IPS DF 4.7 (cell line): Measurements from ENCODE around the gene GET3.
"Not testable (repeated sequence)": the region's sequence is repeated elsewhere in the genome, so short reads cannot be mapped to it uniquely, and the experiment has no call there.

Experiments
- DNase-seq: peaks from one replicate; pipeline ENCODE4 v3.0.0-alpha.2; 2013; ENCODE audit warnings: low spot score; ENCODE audit errors: extremely low read depth

GET3 gene

DNA sequence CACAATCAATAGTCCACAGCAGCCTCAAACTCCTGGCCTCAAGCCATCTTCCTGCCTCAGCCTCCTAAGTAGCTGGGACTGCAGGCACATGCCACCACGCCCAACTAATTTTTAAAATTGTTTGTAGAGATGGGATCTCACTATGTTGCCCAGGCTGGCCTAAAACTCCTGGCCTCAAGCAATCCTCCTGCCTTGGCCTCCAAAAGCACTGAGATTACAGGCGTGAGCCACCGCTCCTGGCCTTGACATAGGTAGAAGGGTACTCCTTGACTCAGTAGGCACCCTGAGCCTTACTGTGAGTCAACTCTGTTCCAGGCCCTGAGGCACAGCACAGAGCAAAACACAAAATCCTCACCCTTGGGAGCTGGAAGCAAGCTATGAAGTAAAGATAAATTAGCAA, 21.4 kb upstream of the GET3 start:
- no peak for DNase-seq

DNA sequence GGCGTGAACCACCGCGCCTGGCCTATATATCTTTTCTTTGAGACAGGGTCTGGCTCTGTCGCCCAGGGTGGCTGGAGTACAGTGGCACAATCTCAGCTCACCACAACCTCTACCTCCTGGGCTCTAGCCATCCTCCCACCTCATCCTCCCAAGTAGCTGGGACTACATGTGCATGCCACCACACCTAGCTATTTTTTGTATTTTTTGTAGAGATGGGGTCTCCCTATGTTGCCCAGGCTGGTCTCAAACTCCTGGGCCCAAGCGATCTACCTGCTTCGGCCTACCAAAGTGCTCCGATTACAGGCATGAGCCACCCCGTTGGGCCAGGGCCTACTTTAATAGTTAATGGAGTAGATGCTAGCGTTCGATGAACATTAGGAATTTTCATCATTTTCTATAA, 17.0 kb upstream of the GET3 start:
- DNase-seq = no peak

DNA sequence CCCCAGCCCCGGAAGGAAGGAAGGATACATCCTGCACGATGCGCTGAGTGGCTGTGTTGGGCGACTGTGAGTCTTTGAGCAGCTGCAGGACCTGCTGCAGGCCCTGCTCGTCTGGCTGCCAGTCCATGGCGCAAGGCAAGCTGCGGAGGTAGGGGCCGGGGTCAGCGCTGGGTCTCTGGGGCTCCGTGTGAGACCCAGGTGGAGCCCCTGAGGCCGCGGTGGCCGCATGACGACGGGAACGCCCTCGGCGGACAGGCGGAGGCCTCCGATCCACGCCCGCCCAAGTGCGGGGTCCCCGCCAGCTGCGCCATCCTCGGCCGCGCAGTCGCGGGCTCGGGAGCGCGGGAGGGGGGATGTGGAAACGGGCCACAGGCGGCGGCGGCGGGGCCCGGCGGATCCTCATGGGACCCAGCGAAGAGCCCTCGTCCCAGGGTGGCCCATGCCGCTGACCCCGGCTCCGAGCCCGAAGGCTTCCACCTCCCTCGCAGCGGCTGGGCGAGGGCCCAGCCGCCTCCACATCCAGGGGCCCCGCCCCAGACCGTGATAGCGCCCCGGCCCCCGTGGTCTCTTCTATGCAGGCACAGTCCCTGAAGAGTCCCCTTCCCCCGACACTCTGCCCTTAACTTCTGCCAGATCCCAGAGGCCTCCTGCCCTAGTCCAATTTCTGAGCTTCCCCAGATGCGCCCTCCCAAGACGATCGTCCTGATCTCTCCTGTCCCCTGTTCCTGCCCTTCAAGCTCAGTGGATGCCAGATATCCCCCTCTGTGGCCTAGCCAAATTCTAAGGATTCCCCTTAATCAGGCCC, 16.2 kb upstream of the GET3 start:
- no peak for DNase-seq

DNA sequence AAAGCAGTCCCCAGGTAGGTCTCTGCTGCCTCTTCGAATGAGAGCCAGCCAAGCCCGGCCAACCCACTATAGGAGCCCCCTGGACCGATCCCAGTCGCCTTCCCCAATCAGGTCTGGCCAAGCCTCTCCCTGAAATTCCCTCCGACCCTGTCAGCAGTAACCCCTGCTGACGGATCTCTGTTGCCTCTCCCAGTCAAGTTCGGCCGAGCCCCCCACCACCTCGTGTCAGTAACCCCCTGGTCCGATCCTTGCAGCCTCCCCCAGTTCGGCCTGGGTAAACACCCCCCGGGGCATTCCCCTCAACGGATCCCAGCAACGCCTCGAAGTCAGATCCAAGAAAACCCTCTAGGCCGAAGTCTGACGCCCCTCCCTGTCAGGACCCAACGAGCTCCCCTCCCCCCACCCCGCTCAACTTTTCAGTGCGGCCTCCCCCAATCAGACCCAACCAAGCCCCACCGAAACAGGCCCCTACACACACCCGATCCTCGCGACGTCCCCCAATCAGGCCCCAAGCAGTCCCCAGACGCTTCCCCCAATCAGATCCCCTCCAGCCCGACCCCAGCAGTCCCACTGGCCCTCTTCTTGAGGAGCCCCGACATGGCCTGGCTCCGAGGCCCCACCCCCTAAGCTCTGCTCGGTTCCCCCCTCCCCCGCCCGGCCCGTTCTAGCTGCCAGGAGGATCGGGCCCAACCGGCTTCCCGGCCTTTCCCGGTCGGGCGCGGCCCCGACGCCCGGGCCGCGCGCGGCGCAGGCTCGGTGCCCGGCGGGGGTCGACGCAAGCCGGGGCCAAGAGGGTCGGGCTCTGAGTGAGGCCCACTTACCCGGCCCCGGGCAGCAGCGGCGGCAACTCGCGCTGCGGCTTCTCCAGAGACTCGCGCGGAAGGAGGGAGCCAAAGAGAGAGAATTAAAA, 15.4 kb upstream of the GET3 start:
- no peak for DNase-seq

DNA sequence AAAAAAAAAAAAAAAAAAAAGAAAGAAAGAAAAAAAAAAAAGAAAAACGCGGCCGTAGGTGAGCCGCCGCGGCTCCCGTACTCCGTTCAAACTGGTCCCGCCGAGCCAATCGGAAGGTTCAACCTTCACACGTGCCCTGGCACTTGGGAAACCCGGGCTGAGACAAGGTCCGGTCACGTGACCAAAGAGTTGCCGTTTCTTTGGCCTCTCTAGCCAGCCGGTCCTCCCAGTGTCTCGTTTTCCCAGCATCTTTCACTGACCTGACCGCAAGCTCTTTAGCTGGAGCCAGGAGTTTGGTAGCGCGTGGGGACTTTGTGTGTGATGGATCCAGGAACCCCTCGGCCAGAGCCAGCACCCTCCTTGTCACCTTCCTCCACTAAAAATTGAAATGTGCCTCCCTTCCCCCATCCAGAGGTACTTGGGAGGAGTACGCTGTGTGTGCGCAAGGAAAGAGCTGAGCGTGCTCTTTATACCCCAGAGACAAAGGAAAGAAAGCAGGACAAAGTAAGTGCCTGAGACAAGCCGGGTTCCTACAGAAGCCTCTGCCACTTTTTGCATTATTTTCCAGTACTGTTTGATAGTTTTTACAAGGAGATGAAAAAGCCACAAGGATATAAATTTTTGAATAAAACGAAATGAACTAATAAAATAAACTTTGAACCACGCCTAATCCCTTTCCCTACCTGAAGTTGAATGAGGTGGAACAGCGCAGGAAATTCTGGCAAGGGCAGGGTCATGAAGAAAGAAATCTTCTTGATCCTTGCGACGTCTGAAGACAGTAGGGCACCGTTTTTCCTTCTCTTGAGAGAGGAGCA, 14.5 kb upstream of the GET3 start:
- no peak for DNase-seq

DNA sequence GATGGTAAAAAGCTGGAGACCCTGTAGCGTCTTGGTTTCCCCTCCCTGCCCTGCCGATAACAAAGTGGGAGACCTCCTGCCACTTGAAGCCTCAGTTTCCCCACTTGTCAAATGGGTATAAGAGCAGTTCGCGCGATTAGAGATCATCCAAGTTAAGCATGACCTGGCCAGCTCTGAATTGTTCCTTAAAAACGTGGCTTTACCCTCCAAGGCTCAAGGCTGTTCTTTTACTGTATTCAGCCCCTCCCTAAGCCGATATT, 14.0 kb upstream of the GET3 start:
- no peak for DNase-seq

DNA sequence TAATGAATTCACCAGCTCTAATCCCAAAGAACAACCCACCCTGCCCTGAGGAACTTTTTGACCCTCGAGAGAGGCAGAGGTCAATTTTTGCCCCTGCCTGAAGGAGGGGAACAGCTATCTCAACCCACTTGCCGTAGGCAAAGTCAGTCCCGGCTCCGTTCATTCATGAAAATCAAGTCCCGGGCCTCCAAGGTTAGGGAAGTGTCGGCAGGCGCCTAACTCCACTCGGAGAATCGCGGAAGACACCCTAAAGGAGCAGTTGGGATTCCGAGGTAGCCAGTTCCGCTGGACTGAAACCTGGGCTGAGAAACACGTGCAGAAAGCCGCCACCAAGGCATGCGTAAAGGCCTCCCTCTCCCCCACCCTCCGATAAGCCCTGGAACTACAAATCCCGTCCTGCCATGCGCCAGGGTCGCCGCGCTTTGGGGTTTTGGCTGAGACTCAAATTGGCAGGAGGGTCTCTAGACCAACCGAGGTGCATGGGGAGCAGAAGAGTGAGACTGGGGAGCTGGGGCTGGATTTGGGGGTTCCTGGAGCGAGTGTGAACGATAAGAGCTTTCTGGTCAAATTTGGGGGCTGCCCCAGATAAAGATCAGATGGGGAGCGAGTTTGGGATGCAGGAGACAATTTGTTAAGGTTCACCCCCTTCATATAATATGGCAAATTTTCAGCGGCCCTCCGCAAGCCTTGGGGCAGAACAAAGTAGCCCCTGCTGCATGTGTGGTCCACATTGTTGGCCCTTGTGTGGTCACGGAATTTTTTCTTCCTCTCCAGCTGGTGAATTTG, 13.5 kb upstream of the GET3 start, which contains the start of gene TNPO2:
TNPO2 (minus strand) TSS at position 292 of the 786 bp plus-strand sequence. CDS start 2,955 bp downstream, outside the sequence.
- no peak for DNase-seq

DNA sequence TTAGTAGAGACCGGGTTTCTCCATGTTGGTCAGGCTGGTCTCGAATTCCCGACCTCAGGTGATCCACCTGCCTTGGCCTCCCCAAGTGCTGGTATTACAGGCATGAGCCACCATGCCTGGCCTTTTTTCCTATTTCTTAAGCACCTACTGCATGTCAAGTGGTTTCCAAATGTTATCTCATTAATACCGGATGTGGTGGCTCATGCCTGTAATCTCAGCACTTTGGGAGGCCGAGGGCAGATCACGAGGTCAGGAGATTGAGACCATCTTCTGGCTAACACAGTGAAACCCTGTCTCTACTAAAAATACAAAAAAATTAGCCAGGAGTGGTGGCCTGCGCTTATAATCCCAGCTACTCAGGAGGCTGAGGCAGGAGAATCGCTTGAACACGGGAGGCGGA, 11.7 kb upstream of the GET3 start:
- DNase-seq = not testable (repeated sequence)

DNA sequence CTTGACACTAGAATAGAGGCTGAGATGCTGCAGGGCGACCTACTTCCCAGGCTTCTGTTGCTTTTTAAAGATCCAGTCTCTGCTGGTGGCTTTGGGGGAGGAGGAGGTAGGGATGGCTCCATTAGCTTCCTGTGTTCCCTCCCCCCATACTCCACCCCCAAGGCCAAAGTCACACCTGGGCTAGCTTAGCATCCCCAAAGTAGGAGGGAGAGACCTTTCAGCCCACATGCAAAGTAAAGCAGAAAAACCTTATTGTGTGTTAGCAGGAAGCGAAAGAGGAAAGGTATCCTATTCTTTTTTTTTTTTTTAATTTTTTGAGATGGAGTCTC, 10.3 kb upstream of the GET3 start:
- DNase-seq = no peak

DNA sequence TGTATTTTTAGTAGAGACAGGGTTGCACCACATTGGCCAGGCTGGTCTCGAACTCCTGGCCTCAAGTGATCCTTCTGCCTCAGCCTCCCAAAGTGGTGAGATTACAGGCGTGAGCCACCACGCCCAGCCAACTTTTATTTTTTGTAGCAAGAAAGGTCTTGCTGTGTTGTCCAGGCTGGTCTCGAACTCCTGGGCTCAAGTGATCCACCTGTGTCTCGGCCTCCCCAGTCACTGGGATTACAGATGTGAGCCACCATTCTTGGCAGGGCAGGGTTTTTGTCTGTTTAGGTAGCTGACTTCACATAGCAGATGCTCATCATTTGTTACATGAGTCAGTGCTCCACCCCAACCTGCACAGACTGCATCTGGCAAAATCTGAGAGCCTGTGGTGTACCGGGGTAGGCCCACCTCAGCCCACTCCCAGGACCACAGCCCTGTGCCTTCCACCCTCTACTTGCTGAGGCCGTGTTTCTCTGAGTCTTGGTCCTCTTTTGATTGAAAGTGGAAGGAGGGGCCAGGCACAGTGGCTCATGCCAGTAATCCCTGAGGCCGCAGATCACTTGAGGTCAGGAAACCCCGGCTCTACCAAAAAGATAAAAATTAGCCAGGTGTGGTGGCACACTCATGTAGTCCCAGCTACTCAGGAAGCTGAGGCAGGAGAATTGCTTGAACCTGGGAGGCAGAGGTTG, 9.4 kb upstream of the GET3 start:
- no peak for DNase-seq

DNA sequence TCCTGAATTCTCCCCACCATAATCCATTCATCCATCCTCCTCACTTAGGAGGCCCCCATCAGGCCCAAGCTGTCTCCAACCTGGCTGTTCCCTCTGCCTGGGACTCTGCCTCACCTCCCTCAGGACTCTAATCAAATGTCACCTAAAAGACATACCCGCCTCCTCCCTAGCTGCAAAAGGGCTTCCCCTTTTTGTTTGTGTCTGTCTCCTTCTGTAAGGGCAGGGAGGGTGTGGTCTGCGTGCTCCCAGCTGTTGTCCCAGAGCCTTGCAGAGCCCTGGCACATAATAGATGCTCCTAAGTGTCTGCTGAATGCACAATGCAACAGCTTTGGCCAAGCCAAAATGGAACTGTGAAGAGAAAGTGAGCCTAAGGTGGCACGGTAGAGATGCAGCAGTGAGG, 7.2 kb upstream of the GET3 start:
- no peak for DNase-seq

DNA sequence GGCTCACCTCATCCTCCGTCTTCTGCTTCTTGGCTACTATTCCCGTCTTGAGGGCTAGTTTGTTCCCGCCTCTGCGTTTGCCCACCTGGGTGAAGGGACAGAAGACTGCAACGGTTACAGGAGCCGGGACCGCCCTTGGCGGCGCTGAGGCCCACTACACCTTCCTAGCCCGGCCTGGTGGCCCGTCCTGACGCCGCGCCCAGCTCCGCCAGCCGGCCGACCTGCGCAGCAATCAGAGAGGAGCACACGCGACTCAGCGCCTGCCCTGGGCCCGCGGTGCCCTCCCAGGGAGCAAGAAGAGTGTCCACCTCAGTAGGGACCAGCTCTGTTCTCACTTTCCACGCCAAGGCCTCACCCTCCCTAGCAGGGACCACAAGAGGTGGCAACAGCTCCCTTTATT, 6.0 kb upstream of the GET3 start:
- DNase-seq = no peak

DNA sequence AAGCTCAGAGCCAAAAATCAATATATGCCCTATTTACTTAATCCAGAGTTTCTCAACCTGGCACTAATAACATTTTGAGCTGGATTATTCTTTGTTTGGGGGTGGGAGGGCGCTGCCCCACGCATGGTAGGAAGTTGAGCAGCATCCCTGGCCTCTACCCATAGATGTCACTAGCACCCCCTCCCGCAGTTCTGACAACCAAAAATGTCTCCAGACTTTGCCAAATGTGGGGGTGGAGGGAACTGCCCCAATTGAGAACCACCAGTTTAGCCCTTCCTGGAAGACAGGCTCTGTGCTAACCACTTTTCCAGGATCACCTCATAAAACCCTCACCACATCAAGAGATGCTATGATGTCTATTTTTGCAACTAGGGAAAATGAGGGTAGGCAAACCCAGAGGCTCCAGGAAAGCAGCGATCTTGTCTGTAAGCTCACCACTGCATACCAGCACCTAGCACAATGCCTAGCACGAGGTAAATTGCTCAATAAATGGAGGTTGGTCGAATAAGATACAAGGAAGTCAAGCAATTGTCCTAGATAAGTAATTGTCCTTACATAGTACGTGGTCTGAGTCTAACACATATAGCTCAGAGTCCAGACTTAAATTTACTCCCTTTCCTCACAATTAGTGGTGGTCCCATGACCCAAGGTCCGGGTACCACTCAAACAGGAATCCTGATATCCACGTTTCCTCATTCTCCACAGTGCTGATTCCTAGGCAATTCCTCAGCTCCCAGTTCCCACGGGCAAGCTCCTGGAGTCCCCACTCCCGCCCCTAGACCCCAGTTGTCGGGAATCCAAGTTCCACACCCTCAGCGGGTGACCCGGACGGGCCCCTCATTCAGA, 3.7 kb upstream of the GET3 start:
- no peak for DNase-seq

DNA sequence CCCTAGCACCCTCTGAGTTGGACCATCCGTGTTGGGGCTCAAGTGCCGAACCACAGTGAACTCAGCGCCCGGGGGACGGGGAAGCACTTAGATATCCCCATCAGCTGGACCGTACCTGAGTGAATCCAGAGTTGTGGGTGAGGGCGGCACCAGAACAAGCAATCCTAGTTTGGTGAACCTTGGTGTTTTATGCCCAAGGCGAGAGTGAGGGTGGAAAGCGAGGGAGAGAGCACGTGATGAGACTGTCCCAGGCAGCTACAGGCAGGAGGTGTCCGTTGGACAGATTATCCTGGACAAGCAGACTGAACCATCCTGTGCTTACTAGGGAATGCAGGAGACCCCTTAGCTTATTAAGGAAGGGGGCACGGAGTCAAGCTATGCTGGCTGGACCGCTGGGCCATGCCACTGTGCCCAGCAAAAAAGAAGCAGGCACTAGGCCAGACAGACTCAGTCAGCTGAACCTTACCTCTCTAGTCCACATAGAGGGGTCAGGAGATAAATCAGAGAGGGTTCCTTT, 596 bp downstream of the GET3 start:
- no peak for DNase-seq

DNA sequence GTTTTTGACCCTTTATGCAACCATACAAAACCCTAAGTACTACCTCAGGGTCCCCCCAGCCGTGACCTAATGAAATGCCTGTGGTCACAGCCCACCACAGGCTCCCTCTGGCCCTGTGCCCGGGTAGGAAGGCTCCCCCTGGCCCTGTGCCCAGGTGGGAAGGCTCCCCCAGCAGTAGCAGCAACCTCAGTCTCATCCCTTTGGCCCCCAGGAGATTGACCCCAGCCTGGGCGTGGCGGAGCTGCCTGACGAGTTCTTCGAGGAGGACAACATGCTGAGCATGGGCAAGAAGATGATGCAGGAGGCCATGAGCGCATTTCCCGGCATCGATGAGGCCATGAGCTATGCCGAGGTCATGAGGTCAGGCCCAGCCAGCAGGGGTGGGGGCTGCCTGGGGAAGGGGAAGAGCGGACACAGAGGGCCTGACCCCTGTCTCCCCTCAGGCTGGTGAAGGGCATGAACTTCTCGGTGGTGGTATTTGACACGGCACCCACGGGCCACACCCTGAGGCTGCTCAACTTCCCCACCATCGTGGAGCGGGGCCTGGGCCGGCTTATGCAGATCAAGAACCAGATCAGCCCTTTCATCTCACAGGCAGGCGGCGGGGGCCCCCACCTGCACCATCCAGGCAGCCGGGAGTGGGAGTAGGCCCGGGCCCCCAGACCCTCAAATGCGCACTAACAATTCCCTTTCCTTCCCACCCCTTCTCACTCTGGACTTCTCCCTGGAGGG, 8.0 kb downstream of the GET3 start:
- no peak for DNase-seq

DNA sequence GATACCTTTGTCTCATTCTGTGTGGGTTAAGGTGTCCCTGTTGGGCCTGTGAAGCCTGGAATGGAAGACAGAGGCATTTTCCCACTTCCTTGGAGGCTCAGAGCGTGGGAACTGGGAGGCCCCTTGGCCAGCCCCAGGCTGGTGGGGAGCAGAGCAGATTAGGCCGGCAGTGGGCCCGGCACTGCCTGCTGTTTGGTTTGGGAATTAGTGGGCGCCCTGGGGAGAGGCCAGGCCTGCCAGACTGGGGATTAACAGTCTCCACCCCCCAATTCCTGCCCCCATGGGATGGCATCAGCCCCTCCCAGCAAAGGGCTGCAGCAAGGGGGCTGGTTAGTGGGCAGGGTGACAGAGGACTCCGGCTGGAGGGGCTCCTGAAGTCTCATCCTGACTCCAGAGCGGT, 11.2 kb downstream of the GET3 start:
- DNase-seq = no peak

DNA sequence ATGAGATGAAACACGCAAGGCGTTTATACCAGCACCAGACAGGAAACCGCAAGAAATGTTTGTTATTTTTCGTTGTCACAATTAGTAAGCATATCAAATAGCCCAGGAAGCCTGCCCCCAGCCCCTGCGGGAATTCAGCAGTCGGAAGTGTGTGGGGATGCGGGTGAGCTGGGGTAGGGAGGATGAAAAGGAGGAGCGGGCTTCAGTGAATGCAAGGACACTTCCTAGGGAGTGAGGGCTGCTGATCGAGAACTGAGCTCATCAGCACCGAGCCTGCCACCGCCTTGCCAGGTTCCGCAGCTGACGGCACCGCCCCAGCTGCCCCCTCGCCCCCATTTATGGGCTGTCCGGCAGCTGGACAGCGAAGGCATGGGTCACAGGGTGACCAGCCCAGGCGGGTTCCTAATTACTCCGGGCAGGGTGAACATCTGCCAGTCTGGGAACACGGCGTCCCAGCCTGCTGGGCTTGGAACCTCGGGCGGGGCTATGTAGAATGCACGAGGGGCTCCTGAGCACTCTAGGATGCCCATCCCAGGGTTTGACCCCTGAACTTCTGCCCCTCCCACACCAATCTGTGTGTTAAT, 12.7 kb downstream of the GET3 start:
- DNase-seq = no peak

DNA sequence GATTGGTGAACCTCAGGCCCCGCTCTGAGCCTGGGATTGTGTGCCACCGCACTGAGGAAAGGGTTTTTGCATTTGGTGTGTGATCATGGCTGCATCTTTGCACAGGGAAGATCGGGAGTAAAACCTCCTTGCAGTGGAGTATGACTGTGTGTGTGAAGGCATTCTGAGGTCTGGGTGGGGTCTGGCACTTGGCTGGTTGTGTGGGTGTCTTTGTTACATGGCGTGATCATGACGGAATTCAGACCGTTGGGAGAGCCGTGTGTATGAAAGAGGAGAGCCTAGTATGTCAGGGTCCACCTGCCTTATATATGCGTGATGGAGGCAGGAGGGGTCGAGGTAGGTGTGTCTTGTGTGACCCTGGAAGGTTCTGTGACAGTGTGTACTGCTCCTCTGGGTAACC, 13.6 kb downstream of the GET3 start:
- DNase-seq = no peak

DNA sequence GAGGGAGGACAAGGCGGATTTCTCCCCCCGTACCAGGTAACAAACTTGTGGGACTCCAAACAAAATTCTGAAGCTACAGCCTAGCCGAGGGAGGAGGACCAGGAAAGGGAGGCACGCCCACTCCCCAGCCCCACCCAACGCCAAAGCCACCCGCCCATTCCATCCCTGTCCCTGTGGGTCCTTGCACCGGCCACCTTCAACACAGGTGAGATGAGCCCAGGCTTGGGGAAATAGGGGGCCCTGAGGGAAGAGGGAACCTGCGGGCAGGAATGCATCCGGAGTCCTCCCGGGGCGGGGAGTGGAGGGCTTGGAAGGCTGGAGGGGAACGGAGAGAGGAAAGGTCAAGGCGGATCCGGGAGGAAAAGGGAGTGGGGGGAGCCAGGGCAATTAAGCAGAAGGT, 14.3 kb downstream of the GET3 start, which contains the start of gene BEST2:
BEST2 (plus strand) TSS at position 157 of the 400 bp plus-strand sequence. CDS start 802 bp downstream, outside the sequence.
- no peak for DNase-seq
